Activated B cell treated with CpG ODN at 0.5 μM for 24 hours (primary cell): Measurements from ENCODE around the gene PROC. TPM values are rescaled to one million over a fixed set of nuclear protein-coding genes. Genes with fewer than 3 reads are reported as not detected.

Experiments
- ATAC-seq: fragments of 200-7000 bp; cut with Tn5 transposase; one replicate; pipeline ENCODE4 v1.10.0; 2021; ENCODE audit warnings: low read depth, mild to moderate bottlenecking, moderate library complexity
- CTCF ChIA-PET: fragments of 350-600 bp; sonication (Branson Sonifier 250); formaldehyde crosslinking; loops from one replicate; lab custom pipeline; 2021; ENCODE audit warnings: antibody characterized with exemption; lab: Charles Lee
- POLR2A ChIA-PET: fragments of 350-600 bp; sonication (Branson Sonifier 250); formaldehyde crosslinking; loops from one replicate; lab custom pipeline; 2021; ENCODE audit warnings: antibody characterized with exemption; lab: Charles Lee
- DNase-seq: peaks from one replicate; pipeline ENCODE4 v3.0.0; 2022
- H3K27ac Mint-ChIP-seq: one replicate; pipeline ENCODE4 v1.8.0; 2020; ENCODE audit warnings: mixed read lengths
- H3K27me3 Mint-ChIP-seq: one replicate; pipeline ENCODE4 v1.8.0; 2021; ENCODE audit warnings: mixed read lengths
- H3K36me3 Mint-ChIP-seq: one replicate; pipeline ENCODE4 v1.8.0; 2021; ENCODE audit warnings: low read depth, mixed read lengths
- H3K4me1 Mint-ChIP-seq: one replicate; pipeline ENCODE4 v1.8.0; 2021; ENCODE audit warnings: mixed read lengths
- H3K4me3 Mint-ChIP-seq: one replicate; pipeline ENCODE4 v1.8.0; 2020; ENCODE audit warnings: mild to moderate bottlenecking, mixed read lengths
- H3K9me3 Mint-ChIP-seq: one replicate; pipeline ENCODE4 v1.8.0; 2020; ENCODE audit warnings: mixed read lengths
- intact Hi-C: fragments of 100-400 bp; cut with micrococcal nuclease; formaldehyde crosslinking; loops from one replicate; pipeline ENCODE4 v1.15.1; 2024
- total RNA-seq: library from RNA; stranded (reverse); gene quantifications from 2 replicates; pipeline ENCODE4 v1.2.3, GENCODE V29; 2022
- TF ChIP-seq, protein P1 (sequence below): fragments of 200-600 bp; IDR thresholded peaks from one replicate; pipeline ENCODE4 v1.8.0; 2022; ENCODE audit warnings: antibody characterized with exemption, mild to moderate bottlenecking

Gene PROC
- total RNA-seq, 1 donor from 2014 or later: not detected

DNA sequence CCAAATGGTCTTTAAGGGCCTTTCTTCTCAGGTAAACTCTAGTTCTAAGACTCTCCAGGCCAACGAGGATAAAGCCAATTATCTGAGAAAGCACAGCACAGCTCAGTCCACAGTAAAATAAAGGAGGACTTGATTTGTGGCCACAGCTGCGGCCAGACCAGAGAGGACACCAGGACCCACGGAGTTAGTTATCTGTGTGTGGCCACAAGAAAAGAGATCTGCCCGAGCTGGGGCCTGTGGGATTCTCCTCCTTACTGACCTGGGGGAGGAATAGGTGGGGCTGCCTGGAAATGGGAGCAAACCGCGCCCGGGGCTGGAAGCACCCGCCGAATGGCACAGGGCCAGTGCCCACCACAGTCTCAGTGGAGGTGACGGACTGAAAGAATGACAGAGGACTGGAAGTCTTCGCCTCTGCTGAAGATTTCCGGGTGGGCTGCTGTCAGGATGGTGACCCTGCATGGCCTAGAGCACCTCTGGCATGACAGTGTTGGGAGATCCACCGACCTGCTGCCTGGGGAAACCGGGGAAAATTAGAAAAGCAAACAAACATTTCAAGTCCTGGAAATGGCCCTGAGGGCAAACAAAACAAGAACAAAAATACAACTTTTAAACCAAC is 13.3 kb downstream of the PROC start:
- no peak overlapping the region for H3K4me3 Mint-ChIP-seq
- ChIA-PET CTCF (no interaction called here), POLR2A (no interaction called here)
- no peaks in the 10 kb centered on the region for H3K4me1 Mint-ChIP-seq
- DNase-seq: no peak
- no peaks in the 10 kb centered on the region for H3K27me3 Mint-ChIP-seq
- H3K27ac Mint-ChIP-seq: no peak overlapping the region
- intact Hi-C loops: no loop called here
- no peaks in the 10 kb centered on the region for H3K36me3 Mint-ChIP-seq
- H3K9me3 Mint-ChIP-seq: no peaks in the 10 kb centered on the region
- TF ChIP-seq, protein P1, sequence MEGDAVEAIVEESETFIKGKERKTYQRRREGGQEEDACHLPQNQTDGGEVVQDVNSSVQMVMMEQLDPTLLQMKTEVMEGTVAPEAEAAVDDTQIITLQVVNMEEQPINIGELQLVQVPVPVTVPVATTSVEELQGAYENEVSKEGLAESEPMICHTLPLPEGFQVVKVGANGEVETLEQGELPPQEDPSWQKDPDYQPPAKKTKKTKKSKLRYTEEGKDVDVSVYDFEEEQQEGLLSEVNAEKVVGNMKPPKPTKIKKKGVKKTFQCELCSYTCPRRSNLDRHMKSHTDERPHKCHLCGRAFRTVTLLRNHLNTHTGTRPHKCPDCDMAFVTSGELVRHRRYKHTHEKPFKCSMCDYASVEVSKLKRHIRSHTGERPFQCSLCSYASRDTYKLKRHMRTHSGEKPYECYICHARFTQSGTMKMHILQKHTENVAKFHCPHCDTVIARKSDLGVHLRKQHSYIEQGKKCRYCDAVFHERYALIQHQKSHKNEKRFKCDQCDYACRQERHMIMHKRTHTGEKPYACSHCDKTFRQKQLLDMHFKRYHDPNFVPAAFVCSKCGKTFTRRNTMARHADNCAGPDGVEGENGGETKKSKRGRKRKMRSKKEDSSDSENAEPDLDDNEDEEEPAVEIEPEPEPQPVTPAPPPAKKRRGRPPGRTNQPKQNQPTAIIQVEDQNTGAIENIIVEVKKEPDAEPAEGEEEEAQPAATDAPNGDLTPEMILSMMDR: no peak
- no peak for ATAC-seq

DNA sequence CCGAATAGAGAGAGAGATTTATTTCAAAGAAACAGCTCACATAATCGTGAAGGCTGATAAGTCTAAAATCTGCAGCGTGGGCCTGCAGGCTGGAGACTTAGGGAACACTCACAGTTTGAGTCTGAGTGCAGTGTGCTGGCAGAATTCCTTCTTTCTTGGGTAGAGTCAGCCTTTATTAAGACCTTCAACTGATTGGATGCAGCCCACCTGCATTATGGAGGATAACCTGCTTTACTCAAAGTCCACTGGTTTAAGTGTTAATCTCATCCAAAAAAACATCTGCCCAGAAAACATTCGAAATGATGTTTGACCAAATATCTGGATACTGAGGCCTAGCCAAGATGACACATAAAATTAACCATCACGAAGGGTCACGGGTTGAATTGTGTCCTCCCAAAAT is 16.3 kb downstream of the PROC start:
- intact Hi-C loops: no loop called here
- ATAC-seq (no peak), DNase-seq (no peak)
- ChIA-PET CTCF (no interaction called here), POLR2A (no interaction called here)
- TF ChIP-seq, protein P1: no peak
- no peak overlapping the region for H3K27ac Mint-ChIP-seq
- no peak overlapping the region for H3K4me3 Mint-ChIP-seq
- no peaks in the 10 kb centered on the region for H3K9me3 Mint-ChIP-seq
- H3K27me3 Mint-ChIP-seq: no peaks in the 10 kb centered on the region
- no peaks in the 10 kb centered on the region for H3K36me3 Mint-ChIP-seq
- H3K4me1 Mint-ChIP-seq: no peaks in the 10 kb centered on the region

GRCh38 chr2:127437056-127437455 is 18.8 kb downstream of the PROC start:
- no peak overlapping the region for H3K4me3 Mint-ChIP-seq
- H3K27ac Mint-ChIP-seq: no peak overlapping the region
- H3K27me3 Mint-ChIP-seq: no peaks in the 10 kb centered on the region
- ChIA-PET POLR2A (no interaction called here), CTCF (interaction anchor here (0.5 kb wide), 1 partner anchor 57 kb away, joined by 4 read pairs; no protein-coding TSS in a partner anchor)
- intact Hi-C loops: no loop called here
- ATAC-seq: no peak
- TF ChIP-seq, protein P1: no peak
- no peaks in the 10 kb centered on the region for H3K36me3 Mint-ChIP-seq
- peaks cover 4% of the 10 kb centered on the region for H3K9me3 Mint-ChIP-seq
- H3K4me1 Mint-ChIP-seq: no peaks in the 10 kb centered on the region
- DNase-seq: no peak

DNA sequence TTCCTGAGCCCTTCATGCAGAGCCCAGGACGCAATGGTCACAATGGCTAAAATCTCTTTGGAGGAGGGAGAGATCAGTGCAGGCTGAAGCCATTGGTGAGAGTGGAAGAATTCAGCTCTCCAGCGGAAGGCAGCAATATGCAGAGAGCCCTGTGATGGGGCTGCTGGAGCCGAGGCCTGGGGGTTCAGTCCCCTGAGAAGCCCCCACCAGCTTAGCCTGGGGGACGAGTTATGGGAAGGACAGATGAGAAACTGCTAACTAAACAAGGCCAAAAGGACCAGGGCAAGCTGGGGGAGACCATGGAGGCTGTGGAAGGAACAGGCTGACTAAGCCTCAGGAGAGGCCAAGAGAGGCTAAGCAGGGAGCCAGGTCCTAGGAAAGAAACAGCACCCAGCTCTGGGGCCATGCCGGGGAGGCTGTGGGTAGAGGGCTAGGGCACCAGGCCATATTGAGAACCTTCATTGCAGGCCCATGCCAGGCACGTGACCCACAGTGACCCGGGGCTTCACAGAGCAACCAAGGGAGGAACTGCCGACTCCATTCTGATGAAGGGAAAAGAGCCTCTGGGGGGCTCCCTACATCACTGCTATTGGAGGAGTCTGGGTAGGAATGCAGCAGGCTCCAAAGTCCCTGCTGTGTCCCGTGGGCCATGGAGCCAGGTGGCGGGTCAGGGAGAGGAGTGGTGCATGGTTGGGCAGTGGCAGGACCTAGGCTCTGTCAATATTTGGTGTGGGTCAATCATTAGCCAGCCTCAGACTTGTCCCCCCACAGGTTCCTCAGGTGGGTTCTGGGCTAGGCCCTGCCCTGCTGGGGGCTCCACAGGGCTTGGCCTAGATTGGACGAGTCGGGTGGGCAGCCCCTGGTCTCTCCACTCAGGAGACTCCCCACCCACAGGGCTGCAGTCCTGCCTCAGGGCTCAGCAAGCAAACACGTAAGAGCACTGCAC is 19.8 kb downstream of the PROC start:
- intact Hi-C loops: no loop called here
- H3K4me1 Mint-ChIP-seq: no peaks in the 10 kb centered on the region
- TF ChIP-seq, protein P1: no peak
- POLR2A ChIA-PET: no interaction called here
- H3K4me3 Mint-ChIP-seq: no peak overlapping the region
- no peaks in the 10 kb centered on the region for H3K36me3 Mint-ChIP-seq
- no peaks in the 10 kb centered on the region for H3K27me3 Mint-ChIP-seq
- H3K27ac Mint-ChIP-seq: no peak overlapping the region
- CTCF ChIA-PET: no interaction called here
- peaks cover 4% of the 10 kb centered on the region for H3K9me3 Mint-ChIP-seq
- ATAC-seq: no peak
- no peak for DNase-seq

- ChIA-PET POLR2A (no interaction called here), CTCF (no interaction called here)
- Mint-ChIP-seq H3K27me3 (no peaks in the 10 kb centered on the region), H3K9me3 (peaks cover 4% of the 10 kb centered on the region), H3K27ac (no peak overlapping the region), H3K4me3 (no peak overlapping the region), H3K36me3 (no peaks in the 10 kb centered on the region), H3K4me1 (no peaks in the 10 kb centered on the region)
- intact Hi-C loops: no loop called here
- no peak for ATAC-seq
- TF ChIP-seq, protein P1: no peak
- no peak for DNase-seq
Observed at GRCh38 chr2:127439343-127439742, 21.1 kb downstream of the PROC start.
